Ammon's horn (tissue), 1 donor: ENCODE results near the gene KRT73.

Source experiments
- DNase-seq: peaks from one replicate; pipeline ENCODE4 v3.0.0-alpha.2; 2016; ENCODE audit warnings: low spot score

The KRT73 gene

GRCh38 chr12:52618216-52618615 is at the start of gene KRT73:
Gene KRT73 (minus strand): TSS chr12:52618559. CDS start chr12:52618524, 35 bp downstream.
- DNase-seq, result no peak

GRCh38 chr12:52667931-52668330 is 49.6 kb upstream of the KRT73 start:
- DNase-seq, result no peak

GRCh38 chr12:52667509-52667908 is 49.1 kb upstream of the KRT73 start:
- DNase-seq, result no peak

- DNase-seq, result no peak
Observed at GRCh38 chr12:52666471-52666870, 48.1 kb upstream of the KRT73 start.

GRCh38 chr12:52663420-52663819 is 45.1 kb upstream of the KRT73 start:
- no peak for DNase-seq

GRCh38 chr12:52662918-52663229 is 44.5 kb upstream of the KRT73 start:
- no peak for DNase-seq

GRCh38 chr12:52662093-52662917 is 43.9 kb upstream of the KRT73 start:
- DNase-seq, result no peak

GRCh38 chr12:52661668-52662067 is 43.3 kb upstream of the KRT73 start:
- no peak for DNase-seq

- DNase-seq, result no peak
Observed at GRCh38 chr12:52660934-52661499, 42.7 kb upstream of the KRT73 start.

- no peak for DNase-seq
Observed at GRCh38 chr12:52659951-52660350, 41.6 kb upstream of the KRT73 start.

- DNase-seq, result no peak
Observed at GRCh38 chr12:52659395-52659794, 41.0 kb upstream of the KRT73 start.

- DNase-seq, result no peak
Observed at GRCh38 chr12:52658196-52658595, 39.8 kb upstream of the KRT73 start.

- no peak for DNase-seq
Observed at GRCh38 chr12:52657250-52657902, 39.0 kb upstream of the KRT73 start.

- no peak for DNase-seq
Observed at GRCh38 chr12:52656616-52657015, 38.3 kb upstream of the KRT73 start.

GRCh38 chr12:52655720-52656124 is 37.4 kb upstream of the KRT73 start:
- no peak for DNase-seq

GRCh38 chr12:52655251-52655650 is 36.9 kb upstream of the KRT73 start:
- no peak for DNase-seq

- DNase-seq, result no peak
Observed at GRCh38 chr12:52651726-52652261, 33.4 kb upstream of the KRT73 start, which contains the start of gene KRT2. Gene KRT2 (minus strand): TSS chr12:52652211. CDS start chr12:52652142, 69 bp downstream.

- no peak for DNase-seq
Observed at GRCh38 chr12:52650520-52651081, 32.2 kb upstream of the KRT73 start.

- DNase-seq, result no peak
Observed at GRCh38 chr12:52649066-52649465, 30.7 kb upstream of the KRT73 start.

GRCh38 chr12:52648012-52648550 is 29.7 kb upstream of the KRT73 start:
- no peak for DNase-seq

- DNase-seq, result no peak
Observed at GRCh38 chr12:52647601-52648000, 29.2 kb upstream of the KRT73 start.

GRCh38 chr12:52646613-52647012 is 28.3 kb upstream of the KRT73 start:
- DNase-seq, result no peak
